Measurements from ENCODE around the gene ZBTB17.

Gene ZBTB17

DNA sequence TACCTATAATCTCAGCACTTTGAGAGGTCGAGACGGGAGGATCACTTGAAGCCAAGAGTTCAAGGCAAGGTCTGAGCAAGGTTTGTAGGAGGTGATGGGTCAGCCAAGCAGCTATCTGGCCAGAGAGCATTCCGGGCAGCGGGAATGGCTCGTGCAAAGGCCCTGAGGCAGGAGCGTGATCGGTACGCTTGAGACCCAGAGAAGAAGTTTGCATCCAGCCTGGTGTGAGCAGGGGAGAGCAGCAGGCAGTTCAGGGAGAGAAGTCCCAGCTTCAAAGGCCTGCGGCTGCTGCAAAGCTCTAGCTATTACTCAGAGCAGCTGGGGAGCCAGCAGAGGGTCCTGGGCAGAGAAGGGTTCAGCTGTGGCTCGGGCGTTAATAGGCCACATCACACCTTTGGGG is 23.0 kb upstream of the ZBTB17 start:
- no peak overlapping the region for H3K4me3 ChIP-seq (ENCODE audit: control insufficient read depth, low read depth, low read length)
- TF ChIP-seq, protein P1, sequence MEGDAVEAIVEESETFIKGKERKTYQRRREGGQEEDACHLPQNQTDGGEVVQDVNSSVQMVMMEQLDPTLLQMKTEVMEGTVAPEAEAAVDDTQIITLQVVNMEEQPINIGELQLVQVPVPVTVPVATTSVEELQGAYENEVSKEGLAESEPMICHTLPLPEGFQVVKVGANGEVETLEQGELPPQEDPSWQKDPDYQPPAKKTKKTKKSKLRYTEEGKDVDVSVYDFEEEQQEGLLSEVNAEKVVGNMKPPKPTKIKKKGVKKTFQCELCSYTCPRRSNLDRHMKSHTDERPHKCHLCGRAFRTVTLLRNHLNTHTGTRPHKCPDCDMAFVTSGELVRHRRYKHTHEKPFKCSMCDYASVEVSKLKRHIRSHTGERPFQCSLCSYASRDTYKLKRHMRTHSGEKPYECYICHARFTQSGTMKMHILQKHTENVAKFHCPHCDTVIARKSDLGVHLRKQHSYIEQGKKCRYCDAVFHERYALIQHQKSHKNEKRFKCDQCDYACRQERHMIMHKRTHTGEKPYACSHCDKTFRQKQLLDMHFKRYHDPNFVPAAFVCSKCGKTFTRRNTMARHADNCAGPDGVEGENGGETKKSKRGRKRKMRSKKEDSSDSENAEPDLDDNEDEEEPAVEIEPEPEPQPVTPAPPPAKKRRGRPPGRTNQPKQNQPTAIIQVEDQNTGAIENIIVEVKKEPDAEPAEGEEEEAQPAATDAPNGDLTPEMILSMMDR (conservative IDR thresholded peaks at IDR 0.05; ENCODE audit: control insufficient read depth, insufficient read depth, low read depth, low read length) = no peak
- DNase-seq (ENCODE audit: low read depth) = no peak

DNA sequence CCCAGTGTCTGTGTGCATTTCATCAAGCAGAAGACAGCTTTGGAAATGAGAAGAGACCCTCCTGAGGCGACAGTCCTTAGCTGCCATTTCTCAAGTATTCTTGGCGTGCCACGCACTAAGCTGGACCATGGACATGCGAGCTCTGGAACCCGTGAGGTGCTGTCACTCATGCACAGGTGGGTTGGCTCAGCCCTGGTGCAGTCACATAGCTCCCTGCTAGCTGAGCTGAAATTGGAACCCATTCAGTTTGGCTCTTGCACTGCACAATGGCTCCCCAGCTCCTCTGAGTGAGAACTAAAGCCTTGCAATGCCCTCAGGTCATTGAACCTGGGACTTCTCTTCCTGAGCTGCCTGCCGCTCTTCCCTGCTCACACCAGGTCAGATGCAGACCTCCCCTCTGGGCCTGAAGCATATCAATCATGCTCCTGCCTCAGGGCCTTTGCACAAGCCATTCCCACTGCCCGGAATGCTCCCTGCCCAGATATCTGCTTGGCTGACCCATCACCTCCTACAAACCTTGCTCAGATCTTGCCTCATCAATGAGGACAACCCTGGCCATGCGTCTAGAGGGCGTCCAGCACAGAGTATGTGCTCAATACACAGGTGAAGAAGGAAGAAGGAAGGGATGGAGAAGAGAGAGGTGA is 21.9 kb upstream of the ZBTB17 start:
- DNase-seq (ENCODE audit: low read depth) = no peak
- TF ChIP-seq, protein P1 (conservative IDR thresholded peaks at IDR 0.05; ENCODE audit: control insufficient read depth, insufficient read depth, low read depth, low read length) = no peak
- no peak overlapping the region for H3K4me3 ChIP-seq (ENCODE audit: control insufficient read depth, low read depth, low read length)

DNA sequence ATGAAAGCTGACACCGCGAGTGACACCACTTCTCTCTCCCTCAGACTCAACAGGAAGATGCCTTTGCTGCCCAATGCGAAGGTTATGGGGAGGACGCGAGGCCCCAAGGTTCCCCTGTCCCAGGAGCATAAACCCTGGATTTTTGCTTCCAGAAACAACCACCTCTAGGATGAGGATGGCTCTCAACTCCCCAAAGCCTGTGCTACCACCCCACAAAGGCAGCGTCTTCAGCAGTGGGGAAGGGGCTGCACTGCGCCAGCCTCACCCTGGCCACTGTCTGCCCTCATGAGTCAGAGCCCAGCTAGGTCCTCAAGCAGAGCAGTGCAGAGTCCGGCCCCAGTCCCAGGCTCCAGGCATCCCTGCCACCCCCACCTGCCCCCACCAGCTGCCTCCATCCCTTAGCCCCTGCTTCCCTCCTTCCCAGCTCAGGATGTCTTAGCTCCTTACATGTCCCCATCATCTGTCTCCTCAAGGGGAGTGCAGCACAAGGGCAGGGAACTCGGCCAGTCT is 21.2 kb upstream of the ZBTB17 start:
- H3K4me3 ChIP-seq (ENCODE audit: control insufficient read depth, low read depth, low read length) = no peak overlapping the region
- no peak for DNase-seq (ENCODE audit: low read depth)
- TF ChIP-seq, protein P1 (conservative IDR thresholded peaks at IDR 0.05; ENCODE audit: control insufficient read depth, insufficient read depth, low read depth, low read length) = no peak

DNA sequence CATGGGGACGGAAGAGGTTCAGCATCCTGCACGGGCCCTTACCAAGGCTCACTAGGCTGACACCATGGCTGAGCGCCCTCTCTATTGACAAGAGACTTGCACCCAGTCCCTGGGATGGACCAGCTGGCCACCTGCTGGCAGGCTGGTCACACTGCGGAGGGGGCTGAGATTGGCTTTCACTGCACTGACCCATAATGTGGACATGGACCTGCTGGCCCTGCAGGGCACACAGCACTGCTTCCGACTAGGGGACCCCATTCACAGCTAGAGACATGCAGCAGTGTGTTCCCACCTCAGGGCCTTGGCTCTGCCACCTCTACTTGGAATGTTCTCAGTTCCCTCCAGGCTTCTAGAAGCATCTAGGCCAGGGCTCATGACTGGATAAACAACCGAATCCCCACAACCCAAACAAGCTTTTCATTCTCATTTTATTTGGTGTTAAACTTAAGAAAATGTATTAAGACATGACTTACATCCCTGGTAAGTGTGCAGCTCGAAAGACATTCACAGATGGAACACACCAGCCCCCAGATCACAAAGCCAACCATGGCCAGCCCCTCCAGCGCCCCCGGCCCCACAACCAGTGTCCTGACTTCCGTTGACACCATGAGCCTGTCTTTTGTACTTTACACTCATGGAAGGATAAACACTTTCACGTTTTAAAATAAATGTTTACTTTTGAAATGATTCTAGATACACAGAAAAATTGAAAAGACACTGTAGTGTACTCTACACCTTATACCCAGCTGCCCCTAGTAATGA is 18.9 kb upstream of the ZBTB17 start:
- TF ChIP-seq, protein P1 (conservative IDR thresholded peaks at IDR 0.05; ENCODE audit: control insufficient read depth, insufficient read depth, low read depth, low read length) = peak; percentile 85
- peak; percentile 69 for DNase-seq (ENCODE audit: low read depth)
- H3K4me3 ChIP-seq (ENCODE audit: control insufficient read depth, low read depth, low read length) = no peak overlapping the region

DNA sequence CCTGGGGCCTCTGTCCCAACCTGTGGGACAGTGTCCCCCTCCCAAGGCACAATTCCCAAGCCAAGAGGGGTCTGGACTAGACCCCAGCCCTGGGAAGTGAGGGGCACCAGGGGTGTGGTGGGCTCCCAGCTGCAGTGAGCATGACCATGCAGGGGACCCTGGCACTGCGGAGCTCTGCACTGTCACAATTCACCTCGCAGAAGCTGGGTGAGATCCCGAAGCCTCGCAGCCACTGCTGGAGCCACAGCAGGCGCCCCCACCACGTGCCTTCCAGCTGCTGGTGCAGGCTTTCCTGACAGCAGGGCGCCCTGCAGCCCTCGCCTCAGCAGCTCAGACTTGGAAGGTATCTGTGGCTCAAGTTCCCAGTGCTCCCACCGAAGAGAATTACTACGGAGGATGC is 18.2 kb upstream of the ZBTB17 start:
- no peak overlapping the region for H3K4me3 ChIP-seq (ENCODE audit: control insufficient read depth, low read depth, low read length)
- TF ChIP-seq, protein P1 (conservative IDR thresholded peaks at IDR 0.05; ENCODE audit: control insufficient read depth, insufficient read depth, low read depth, low read length) = no peak
- no peak for DNase-seq (ENCODE audit: low read depth)

DNA sequence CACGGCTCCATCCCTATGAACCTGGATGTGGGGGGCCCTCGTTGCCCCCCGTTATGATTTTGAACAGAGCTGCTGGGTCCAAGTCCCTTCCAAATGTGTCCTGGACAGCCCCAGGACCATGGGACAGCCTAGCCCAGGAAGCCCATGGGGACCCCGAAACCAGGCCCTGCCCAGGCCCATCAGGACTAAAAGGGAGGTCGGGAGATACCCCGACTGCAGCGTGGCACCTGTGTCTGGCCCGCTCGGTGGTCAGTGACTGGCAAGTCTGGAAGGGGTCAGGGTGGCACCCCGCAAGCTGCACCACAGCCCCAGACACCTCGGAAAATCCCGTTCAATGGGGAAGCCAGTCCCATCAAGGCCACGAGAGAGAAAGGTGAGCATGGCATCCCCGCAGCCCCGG is 17.8 kb upstream of the ZBTB17 start:
- TF ChIP-seq, protein P1 (conservative IDR thresholded peaks at IDR 0.05; ENCODE audit: control insufficient read depth, insufficient read depth, low read depth, low read length) = no peak
- H3K4me3 ChIP-seq (ENCODE audit: control insufficient read depth, low read depth, low read length) = no peak overlapping the region

More for the DNA sequence above, 17.8 kb upstream of the ZBTB17 start:
- DNase-seq (ENCODE audit: low read depth) = no peak

Data from fibroblast of mammary gland (primary cell).